ENCODE data around the gene PSMA2. TPM values are rescaled to one million over a fixed set of nuclear protein-coding genes. Genes with fewer than 3 reads are reported as not detected.

PSMA2 gene
- total RNA-seq, 1 experiment from 2014 or later: 228 TPM

DNA sequence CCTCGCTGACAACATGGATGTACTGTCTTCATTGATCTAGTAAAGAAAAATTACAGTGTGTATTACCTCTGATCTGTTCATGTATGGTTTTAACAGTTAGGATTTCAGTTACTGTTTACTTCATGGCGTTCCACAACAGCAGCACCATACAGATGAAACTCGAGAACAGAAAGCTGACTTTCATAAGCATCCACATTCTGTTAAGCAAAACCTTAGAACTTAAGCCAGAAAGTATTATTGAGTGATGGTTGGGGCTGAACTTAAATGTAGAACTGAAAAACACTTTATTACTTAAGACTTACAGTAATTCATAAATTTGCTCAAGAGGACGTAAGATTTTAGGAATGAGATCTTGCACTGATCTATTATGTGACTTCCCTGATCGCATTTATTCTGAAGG lies 3.9 kb upstream of the PSMA2 start:
- TF ChIP-seq, protein P1, sequence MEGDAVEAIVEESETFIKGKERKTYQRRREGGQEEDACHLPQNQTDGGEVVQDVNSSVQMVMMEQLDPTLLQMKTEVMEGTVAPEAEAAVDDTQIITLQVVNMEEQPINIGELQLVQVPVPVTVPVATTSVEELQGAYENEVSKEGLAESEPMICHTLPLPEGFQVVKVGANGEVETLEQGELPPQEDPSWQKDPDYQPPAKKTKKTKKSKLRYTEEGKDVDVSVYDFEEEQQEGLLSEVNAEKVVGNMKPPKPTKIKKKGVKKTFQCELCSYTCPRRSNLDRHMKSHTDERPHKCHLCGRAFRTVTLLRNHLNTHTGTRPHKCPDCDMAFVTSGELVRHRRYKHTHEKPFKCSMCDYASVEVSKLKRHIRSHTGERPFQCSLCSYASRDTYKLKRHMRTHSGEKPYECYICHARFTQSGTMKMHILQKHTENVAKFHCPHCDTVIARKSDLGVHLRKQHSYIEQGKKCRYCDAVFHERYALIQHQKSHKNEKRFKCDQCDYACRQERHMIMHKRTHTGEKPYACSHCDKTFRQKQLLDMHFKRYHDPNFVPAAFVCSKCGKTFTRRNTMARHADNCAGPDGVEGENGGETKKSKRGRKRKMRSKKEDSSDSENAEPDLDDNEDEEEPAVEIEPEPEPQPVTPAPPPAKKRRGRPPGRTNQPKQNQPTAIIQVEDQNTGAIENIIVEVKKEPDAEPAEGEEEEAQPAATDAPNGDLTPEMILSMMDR (IDR thresholded peaks at IDR 0.05): no peak
- TF ChIP-seq KAT7 (CRISPR knock-in tag; IDR thresholded peaks at IDR 0.05; ENCODE audit: borderline replicate concordance): no peak
- no peak for TF ChIP-seq TP53 (CRISPR knock-in tag; IDR thresholded peaks at IDR 0.05)
- TF ChIP-seq CBFB (CRISPR knock-in tag; IDR thresholded peaks at IDR 0.05; ENCODE audit: low read depth): no peak
- TF ChIP-seq NR2C2 (CRISPR knock-in tag; IDR thresholded peaks at IDR 0.05): no peak
- no peak for TF ChIP-seq SMAD4 (CRISPR knock-in tag; IDR thresholded peaks at IDR 0.05)
- no peak for TF ChIP-seq FOXK1 (CRISPR knock-in tag; IDR thresholded peaks at IDR 0.05)
- TF ChIP-seq NFATC4 (CRISPR knock-in tag; IDR thresholded peaks at IDR 0.05): no peak
- no peak for TF ChIP-seq PRRX2 (CRISPR knock-in tag; IDR thresholded peaks at IDR 0.05)
- no peak for TF ChIP-seq SP1 (CRISPR knock-in tag; conservative IDR thresholded peaks at IDR 0.05)
- no peaks in the 10 kb centered on the region for H3K9me3 Mint-ChIP-seq
- H3K36me3 Mint-ChIP-seq: peaks cover 31% of the 10 kb centered on the region
- ATAC-seq (no peak), DNase-seq (ENCODE audit: low spot score) (no peak)
- ChIA-PET POLR2A (no interaction called here), CTCF (no interaction called here)
- H3K27ac Mint-ChIP-seq: no peak overlapping the region
- peaks cover 1% of the 10 kb centered on the region for H3K4me1 Mint-ChIP-seq
- H3K27me3 Mint-ChIP-seq (ENCODE audit: low read depth): no peaks in the 10 kb centered on the region
- H3K4me3 Mint-ChIP-seq: no peak overlapping the region

DNA sequence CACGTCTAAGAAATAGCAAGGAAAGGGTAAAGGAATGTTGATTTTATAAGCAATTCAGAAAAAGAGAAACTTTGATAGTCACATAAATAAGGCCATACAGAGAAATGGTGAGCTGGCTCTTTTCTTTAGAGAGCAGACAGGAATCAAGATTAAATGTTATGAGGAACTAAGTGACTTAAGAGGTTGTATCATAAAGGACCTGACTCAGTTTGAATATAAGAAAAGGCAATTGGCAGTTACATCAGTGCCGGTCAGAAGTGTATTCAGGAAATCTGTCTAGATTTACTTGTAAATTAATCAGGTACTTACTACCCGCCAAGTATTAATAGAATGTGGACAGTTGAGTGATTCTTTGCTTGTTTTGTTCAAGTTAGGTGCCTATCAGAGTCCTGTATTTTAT lies 2.3 kb upstream of the PSMA2 start:
- peak overlapping the region; percentile 100 for H3K4me3 Mint-ChIP-seq
- no peak for DNase-seq (ENCODE audit: low spot score)
- no peak overlapping the region; the same call in 1 of the 2 replicates for H3K27ac Mint-ChIP-seq
- no peak for ATAC-seq
- TF ChIP-seq SOX15 (CRISPR knock-in tag; IDR thresholded peaks at IDR 0.05) (no peak), PRRX2 (CRISPR knock-in tag; IDR thresholded peaks at IDR 0.05) (no peak), ZNF138 (CRISPR knock-in tag; conservative IDR thresholded peaks at IDR 0.05) (no peak), HMGA2 (CRISPR knock-in tag; IDR thresholded peaks at IDR 0.05) (no peak), CDX4 (CRISPR knock-in tag; IDR thresholded peaks at IDR 0.05; ENCODE audit: borderline replicate concordance) (no peak), ESRRA (CRISPR knock-in tag; IDR thresholded peaks at IDR 0.05; ENCODE audit: borderline replicate concordance) (no peak)
- TF ChIP-seq, protein P2, sequence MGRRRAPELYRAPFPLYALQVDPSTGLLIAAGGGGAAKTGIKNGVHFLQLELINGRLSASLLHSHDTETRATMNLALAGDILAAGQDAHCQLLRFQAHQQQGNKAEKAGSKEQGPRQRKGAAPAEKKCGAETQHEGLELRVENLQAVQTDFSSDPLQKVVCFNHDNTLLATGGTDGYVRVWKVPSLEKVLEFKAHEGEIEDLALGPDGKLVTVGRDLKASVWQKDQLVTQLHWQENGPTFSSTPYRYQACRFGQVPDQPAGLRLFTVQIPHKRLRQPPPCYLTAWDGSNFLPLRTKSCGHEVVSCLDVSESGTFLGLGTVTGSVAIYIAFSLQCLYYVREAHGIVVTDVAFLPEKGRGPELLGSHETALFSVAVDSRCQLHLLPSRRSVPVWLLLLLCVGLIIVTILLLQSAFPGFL (CRISPR knock-in tag; IDR thresholded peaks at IDR 0.05; ENCODE audit: borderline replicate concordance): no peak
- H3K27me3 Mint-ChIP-seq (ENCODE audit: low read depth): no peaks in the 10 kb centered on the region
- CTCF ChIA-PET: interaction anchor here (1.1 kb wide), 1 partner anchor 174 kb away, joined by 6 read pairs; no protein-coding TSS in a partner anchor
- peaks cover 12% of the 10 kb centered on the region for H3K4me1 Mint-ChIP-seq
- peaks cover 31% of the 10 kb centered on the region for H3K36me3 Mint-ChIP-seq
- POLR2A ChIA-PET: no interaction called here
- H3K9me3 Mint-ChIP-seq: no peaks in the 10 kb centered on the region

- TF ChIP-seq NR3C1 (CRISPR knock-in tag; conservative IDR thresholded peaks at IDR 0.05; ENCODE audit: low read depth): no peak
- TF ChIP-seq EMX1 (CRISPR knock-in tag; IDR thresholded peaks at IDR 0.05): no peak
- TF ChIP-seq NFYB (CRISPR knock-in tag; conservative IDR thresholded peaks at IDR 0.05; ENCODE audit: low read depth): no peak
- no peak for TF ChIP-seq ARID4B (CRISPR knock-in tag; IDR thresholded peaks at IDR 0.05; ENCODE audit: borderline replicate concordance)
- H3K27me3 Mint-ChIP-seq (ENCODE audit: low read depth): no peaks in the 10 kb centered on the region
- peak overlapping the region; percentile 100 for H3K4me3 Mint-ChIP-seq
- no peaks in the 10 kb centered on the region for H3K9me3 Mint-ChIP-seq
- peaks cover 30% of the 10 kb centered on the region for H3K36me3 Mint-ChIP-seq
- H3K4me1 Mint-ChIP-seq: peaks cover 21% of the 10 kb centered on the region
- ChIA-PET POLR2A (interaction anchor here (0.5 to 1.1 kb wide), 8 partner anchors 22 to 357 kb away, joined by 3 to 6 read pairs (median 5); no protein-coding TSS in a partner anchor), CTCF (interaction anchor here (0.6 to 2.6 kb wide), 12 partner anchors 9 to 1040 kb away, joined by 3 to 28 read pairs (median 5); no protein-coding TSS in a partner anchor)
- no peak for DNase-seq (ENCODE audit: low spot score)
- peak overlapping the region; percentile 99 for H3K27ac Mint-ChIP-seq
- peak; percentile 5; the same call in 1 of the 2 replicates for ATAC-seq
Measured at GRCh38 chr7:42932811-42933591, 1.0 kb upstream of the PSMA2 start.
